ENCODE data around the gene ATM. TPM values are rescaled to one million over a fixed set of nuclear protein-coding genes. Genes with fewer than 3 reads are reported as not detected.

Gene ATM
- total RNA-seq, 4 donors from 2014 or later, result 52.8 to 85.9 (median 58.7) TPM

DNA sequence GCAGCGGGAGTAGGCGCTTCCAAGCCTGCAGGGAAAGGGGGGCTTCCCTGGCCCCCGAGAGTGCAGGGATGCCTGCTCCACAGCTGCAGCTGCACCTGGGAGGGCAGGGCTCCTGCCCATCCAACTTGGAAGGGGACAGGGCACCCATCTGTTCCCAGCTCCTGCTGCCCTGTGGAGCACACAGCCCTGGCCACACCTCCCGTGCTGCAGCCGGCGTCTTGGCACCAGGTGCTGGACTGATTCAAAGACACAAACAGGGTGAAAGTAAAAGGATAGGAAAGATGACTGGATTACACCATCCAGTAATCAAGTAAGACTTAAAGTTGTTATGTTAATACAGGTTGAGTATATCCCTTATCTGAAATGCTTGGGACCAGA lies 15.2 kb upstream of the ATM start:
- ATAC-seq (ENCODE audit: low FRiP score), result no peak
- DNase-seq (ENCODE audit: low spot score), result no peak
- TF ChIP-seq, protein P1, sequence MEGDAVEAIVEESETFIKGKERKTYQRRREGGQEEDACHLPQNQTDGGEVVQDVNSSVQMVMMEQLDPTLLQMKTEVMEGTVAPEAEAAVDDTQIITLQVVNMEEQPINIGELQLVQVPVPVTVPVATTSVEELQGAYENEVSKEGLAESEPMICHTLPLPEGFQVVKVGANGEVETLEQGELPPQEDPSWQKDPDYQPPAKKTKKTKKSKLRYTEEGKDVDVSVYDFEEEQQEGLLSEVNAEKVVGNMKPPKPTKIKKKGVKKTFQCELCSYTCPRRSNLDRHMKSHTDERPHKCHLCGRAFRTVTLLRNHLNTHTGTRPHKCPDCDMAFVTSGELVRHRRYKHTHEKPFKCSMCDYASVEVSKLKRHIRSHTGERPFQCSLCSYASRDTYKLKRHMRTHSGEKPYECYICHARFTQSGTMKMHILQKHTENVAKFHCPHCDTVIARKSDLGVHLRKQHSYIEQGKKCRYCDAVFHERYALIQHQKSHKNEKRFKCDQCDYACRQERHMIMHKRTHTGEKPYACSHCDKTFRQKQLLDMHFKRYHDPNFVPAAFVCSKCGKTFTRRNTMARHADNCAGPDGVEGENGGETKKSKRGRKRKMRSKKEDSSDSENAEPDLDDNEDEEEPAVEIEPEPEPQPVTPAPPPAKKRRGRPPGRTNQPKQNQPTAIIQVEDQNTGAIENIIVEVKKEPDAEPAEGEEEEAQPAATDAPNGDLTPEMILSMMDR (IDR thresholded peaks at IDR 0.05), result no peak

DNA sequence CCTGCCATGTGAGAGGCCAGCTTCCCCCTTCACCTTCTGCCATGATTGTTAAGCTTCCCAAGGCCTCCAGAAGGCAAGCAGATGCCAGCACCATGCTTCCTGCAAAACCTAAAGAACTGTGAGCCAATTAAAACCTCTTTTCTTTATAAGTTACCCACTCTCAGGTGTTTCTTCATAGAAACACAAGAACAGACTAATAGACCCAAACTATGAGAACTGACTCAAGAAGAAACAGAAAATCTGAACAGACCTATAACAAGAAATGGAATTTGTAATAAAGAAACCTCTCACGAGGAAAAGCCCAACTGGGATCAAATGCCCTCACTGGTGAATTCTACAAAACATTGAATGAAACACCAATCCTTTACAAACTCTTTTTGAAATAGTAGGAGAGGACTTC lies 12.4 kb upstream of the ATM start:
- DNase-seq (ENCODE audit: low spot score) (no peak), ATAC-seq (ENCODE audit: low FRiP score) (no peak)
- TF ChIP-seq, protein P1 (IDR thresholded peaks at IDR 0.05), result no peak

DNA sequence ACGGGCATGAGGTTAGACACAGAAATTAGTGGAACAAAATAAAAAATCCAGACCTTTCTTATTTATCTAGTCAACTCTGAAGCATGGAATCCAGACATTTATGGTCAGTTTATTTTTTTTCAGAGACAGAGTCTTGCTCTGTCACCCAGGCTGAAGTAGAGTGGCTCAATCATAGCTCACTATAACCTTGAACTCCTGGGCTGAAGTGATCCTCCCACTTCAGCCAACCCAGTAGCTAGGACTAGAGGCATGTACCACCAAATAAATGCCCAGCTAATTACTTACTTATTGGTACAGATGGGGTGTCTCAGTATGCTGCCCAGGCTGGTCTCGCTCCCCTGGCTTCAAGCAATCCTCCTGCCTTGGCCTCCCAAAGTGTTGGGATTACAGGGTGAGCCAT lies 9.1 kb upstream of the ATM start:
- TF ChIP-seq, protein P1 (IDR thresholded peaks at IDR 0.05), result no peak
- ATAC-seq (ENCODE audit: low FRiP score), result no peak
- DNase-seq (ENCODE audit: low spot score), result no peak

DNA sequence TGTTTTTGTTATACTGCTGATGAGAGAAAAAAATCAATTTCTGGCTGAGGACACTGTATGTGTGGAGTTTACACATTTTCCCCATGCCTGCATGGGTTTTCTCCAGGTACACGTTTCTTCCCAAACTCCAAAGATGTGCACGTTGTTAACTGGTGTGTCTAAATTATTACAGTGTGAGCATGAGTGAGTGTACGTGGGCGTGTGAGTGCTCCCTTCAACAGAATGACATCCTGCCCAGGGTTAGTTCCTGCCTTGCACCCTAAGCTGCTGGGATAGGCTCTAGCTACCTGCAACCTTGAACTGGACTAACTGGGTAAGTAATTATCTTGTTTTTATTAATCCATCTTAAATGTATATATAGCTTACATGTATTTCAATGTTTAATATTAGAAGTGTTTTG lies 5.9 kb upstream of the ATM start:
- TF ChIP-seq, protein P1 (IDR thresholded peaks at IDR 0.05), result no peak
- no peak for ATAC-seq (ENCODE audit: low FRiP score)
- DNase-seq (ENCODE audit: low spot score), result no peak

DNA sequence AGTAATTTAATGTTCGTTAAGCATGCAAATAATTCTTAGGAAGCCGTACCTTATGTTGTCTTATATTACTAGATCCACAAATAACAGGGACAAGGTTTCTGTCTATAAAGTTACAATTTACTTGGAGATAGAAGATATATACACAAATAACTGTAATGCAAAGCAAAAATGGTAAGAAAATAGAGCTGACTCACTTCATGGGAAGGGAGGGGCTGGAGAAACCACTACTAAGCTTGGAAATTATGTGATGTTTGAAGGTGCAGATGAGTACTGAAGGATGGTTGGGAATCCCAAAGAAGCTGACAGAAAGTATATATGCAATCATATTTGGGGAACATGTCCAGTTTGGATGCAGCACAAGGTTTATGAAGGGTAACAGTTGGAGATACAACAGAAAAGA lies 4.4 kb upstream of the ATM start:
- ATAC-seq (ENCODE audit: low FRiP score), result no peak
- TF ChIP-seq, protein P1 (IDR thresholded peaks at IDR 0.05), result no peak
- no peak for DNase-seq (ENCODE audit: low spot score)

DNA sequence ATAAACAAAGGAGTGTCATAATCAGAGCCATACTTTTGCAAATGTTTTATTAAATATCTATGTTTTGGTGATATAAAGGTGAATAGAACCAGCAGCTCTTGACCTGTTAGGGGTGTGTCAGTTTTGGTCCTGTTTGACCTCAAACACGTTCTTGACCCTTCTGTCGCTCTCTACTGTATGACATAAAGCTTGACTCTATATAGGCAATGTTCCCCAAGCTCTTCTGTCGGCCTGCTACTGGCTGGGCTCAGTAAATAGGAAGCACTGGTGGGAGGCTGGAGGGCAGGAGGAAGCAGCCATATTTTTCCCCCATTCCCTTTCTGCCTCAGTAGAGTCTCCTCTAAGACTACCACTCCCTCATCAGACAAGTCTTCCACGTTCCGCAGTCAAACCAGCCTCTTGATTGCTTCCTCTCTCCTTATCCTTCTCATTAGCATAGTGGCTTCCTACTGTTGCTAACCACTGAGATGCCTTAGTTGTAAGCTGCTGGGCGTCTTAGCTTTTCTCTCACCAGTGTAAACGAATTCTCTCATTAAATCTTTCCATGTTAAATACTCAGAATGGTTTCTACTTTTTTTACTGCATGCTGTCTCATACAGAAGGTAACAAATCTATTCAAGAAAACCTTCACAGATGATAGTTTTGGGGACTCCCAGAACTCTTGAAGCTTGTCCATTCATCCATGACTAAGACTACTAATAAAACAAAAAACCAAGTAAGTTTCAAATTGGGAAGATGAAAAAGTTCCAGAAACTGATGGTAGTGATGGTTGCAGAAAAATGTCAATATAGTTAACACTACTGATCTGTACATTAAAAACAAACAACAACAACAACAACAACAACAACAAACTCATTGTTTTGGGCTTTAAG lies 3.7 kb upstream of the ATM start:
- no peak for ATAC-seq (ENCODE audit: low FRiP score)
- TF ChIP-seq, protein P1 (IDR thresholded peaks at IDR 0.05), result no peak

DNA sequence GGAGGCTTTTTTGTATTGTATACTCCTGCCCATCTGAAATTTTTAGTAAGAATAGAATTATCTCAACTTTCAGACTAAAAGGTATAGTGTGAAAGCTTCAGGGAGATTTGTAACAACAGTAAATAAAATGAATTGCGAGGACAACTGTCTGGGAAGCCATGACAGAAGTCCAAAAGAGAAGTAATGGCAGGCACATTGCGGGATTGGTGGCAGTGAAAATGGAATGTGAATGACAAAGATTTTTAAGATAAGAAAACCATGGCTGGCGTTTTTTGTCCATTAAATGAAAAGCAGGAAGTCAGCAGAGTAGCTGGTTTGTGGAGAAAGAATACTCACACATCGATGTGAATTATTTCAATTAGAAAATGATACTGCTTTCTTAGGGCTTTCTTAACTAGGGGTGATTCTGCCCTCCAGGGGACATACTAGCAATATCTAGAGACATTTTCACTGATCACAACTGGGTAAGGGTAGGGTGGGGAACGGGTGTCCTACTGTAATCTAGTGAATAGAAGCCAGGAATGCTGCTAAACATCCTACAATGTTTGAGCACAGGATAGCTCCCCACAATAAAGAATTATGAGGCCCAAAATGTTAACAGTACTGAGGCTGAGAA lies 2.0 kb upstream of the ATM start:
- TF ChIP-seq, protein P1 (IDR thresholded peaks at IDR 0.05), result no peak
- DNase-seq (ENCODE audit: low spot score) (no peak), ATAC-seq (ENCODE audit: low FRiP score) (no peak)

More for the DNA sequence above, 3.7 kb upstream of the ATM start:
- DNase-seq (ENCODE audit: low spot score), result no peak

Measured in omental fat pad (tissue), 4 donors.